GM23248 (cell line): Measurements from ENCODE around the gene ZBTB4. TPM values are rescaled to one million over a fixed set of nuclear protein-coding genes. Genes with fewer than 3 reads are reported as not detected.

Experiments
- DNase-seq: peaks from one replicate; pipeline ENCODE4 v3.0.0-alpha.2; 2015
- H2AFZ ChIP-seq: fragments of 200-600 bp; sonication (generic); 2 replicates; pipeline ENCODE4 v1.6.1; 2016; ENCODE audit warnings: antibody characterized with exemption
- H3F3A ChIP-seq: fragments of 200-600 bp; sonication (generic); 2 replicates; pipeline ENCODE4 v1.6.1; 2016; ENCODE audit warnings: mild to moderate bottlenecking, antibody characterized with exemption, mixed run types; ENCODE audit not compliant: insufficient read depth
- H3K27ac ChIP-seq: fragments of 200-600 bp; sonication (generic); 2 replicates; pipeline ENCODE4 v1.5.1; 2016; ENCODE audit warnings: mild to moderate bottlenecking
- H3K27me3 ChIP-seq: fragments of 200-600 bp; sonication (generic); replicated peaks from 2 replicates; pipeline ENCODE4 v1.6.1; 2016; ENCODE audit warnings: mild to moderate bottlenecking; ENCODE audit not compliant: insufficient read depth
- H3K36me3 ChIP-seq: fragments of 200-600 bp; sonication (generic); 2 replicates; pipeline ENCODE4 v1.6.1; 2016; ENCODE audit warnings: low read depth, mild to moderate bottlenecking
- H3K4me1 ChIP-seq: fragments of 200-600 bp; sonication (generic); 2 replicates; pipeline ENCODE4 v1.6.1; 2016; ENCODE audit warnings: mild to moderate bottlenecking; ENCODE audit not compliant: insufficient read depth
- H3K4me2 ChIP-seq: fragments of 200-600 bp; sonication (generic); one replicate; pipeline ENCODE4 v1.6.1; 2016; ENCODE audit warnings: mild to moderate bottlenecking; ENCODE audit not compliant: unreplicated experiment
- H3K4me3 ChIP-seq: fragments of 200-600 bp; sonication (generic); 2 replicates; pipeline ENCODE4 v1.5.1; 2016; ENCODE audit warnings: mild to moderate bottlenecking
- H3K79me2 ChIP-seq: fragments of 200-600 bp; sonication (generic); 2 replicates; pipeline ENCODE4 v1.6.1; 2016; ENCODE audit warnings: mild to moderate bottlenecking; ENCODE audit not compliant: insufficient read depth
- H3K9ac ChIP-seq: fragments of 200-600 bp; sonication (generic); 2 replicates; pipeline ENCODE4 v1.6.1; 2016; ENCODE audit warnings: mild to moderate bottlenecking
- H3K9me2 ChIP-seq: fragments of 200-600 bp; sonication (generic); 2 replicates; pipeline ENCODE4 v1.6.1; 2016; ENCODE audit warnings: mixed run types, mild to moderate bottlenecking, moderate library complexity; ENCODE audit not compliant: insufficient read depth
- H3K9me3 ChIP-seq: fragments of 200-600 bp; sonication (generic); one replicate; pipeline ENCODE4 v1.6.1; 2017; ENCODE audit warnings: low read depth
- H4K20me1 ChIP-seq: fragments of 200-600 bp; sonication (generic); 2 replicates; pipeline ENCODE4 v1.6.0; 2016; ENCODE audit not compliant: insufficient read depth
- EZH2 ChIP-seq: fragments of 200-600 bp; sonication (generic); IDR thresholded peaks from 2 replicates; pipeline ENCODE4 v1.6.1; 2018; ENCODE audit warnings: antibody characterized with exemption, mild to moderate bottlenecking; ENCODE audit not compliant: insufficient read depth, poor library complexity, severe bottlenecking
- EZH2phosphoT487 ChIP-seq: fragments of 200-600 bp; sonication (generic); IDR thresholded peaks from 2 replicates; pipeline ENCODE4 v1.6.1; 2018; ENCODE audit warnings: antibody characterized with exemption, moderate library complexity, mild to moderate bottlenecking, low read depth; ENCODE audit not compliant: insufficient read depth
- WGBS, 2 experiments: methylation state at CpG; one replicate each; pipeline ENCODE4 v1.1.6; 2015 to 2017; ENCODE audit warnings: low lambda C conversion rate in 2 of 2, low coverage in 1 of 2; ENCODE audit errors: missing lambda C conversion rate in 2 of 2; 5-methylcytosine and 5-hydroxymethylcytosine counted together
- in situ Hi-C: fragments of 300-500 bp; cut with MboI; formaldehyde crosslinking; loops from 2 replicates; pipeline ENCODE4 v1.15.0; 2020
- polyA plus RNA-seq: library from polyadenylated mRNA; unstranded; fragments of >200 nt; fragmentation: Nextera tagmentation; extraction: Ambion mirVana; gene quantifications from 2 replicates; pipeline ENCODE4 v1.2.1, GENCODE V29; 2016
- total RNA-seq: library from RNA; depleted of rRNA; stranded (reverse); fragments of >200 nt; shearing (Covaris generic); gene quantifications from 2 replicates; pipeline ENCODE4 v1.2.3, GENCODE V29; 2014

Gene ZBTB4
- total and polyA plus RNA-seq, 2 experiments from 2014 or later = 17.7 to 32.9 TPM

- Histone ChIP-seq H3K27ac (no peak overlapping the region), H3K27me3 (no peaks in the 10 kb centered on the region), H3K9ac (no peak overlapping the region), H4K20me1 (no peaks in the 10 kb centered on the region), H3K4me3 (no peak overlapping the region), H3K4me2 (no peak overlapping the region), H3K9me2 (no peaks in the 10 kb centered on the region), H2AFZ (no peak overlapping the region), H3K36me3 (no peaks in the 10 kb centered on the region; the same call in 1 of the 2 replicates), H3K9me3 (no peaks in the 10 kb centered on the region), H3F3A (0 out of 2 replicates have a peak, but pooled peaks cover 5% of the 10 kb centered on the region), H3K79me2 (peaks cover 92% of the 10 kb centered on the region), H3K4me1 (0 out of 2 replicates have a peak, but pooled peaks cover 2% of the 10 kb centered on the region)
- no peak for TF ChIP-seq EZH2
- TF ChIP-seq EZH2phosphoT487 = no peak
- WGBS, 2 experiments = 81 to 83% methylated on average over 12 of the region's 12 CpGs
- no peak for DNase-seq
- in situ Hi-C loops = no loop called here
These were observed 10.5 kb downstream of the ZBTB4 start for GRCh38 chr17:7468804-7469389.

GRCh38 chr17:7468290-7468689 is 11.1 kb downstream of the ZBTB4 start:
- Histone ChIP-seq H3K9me3 (no peaks in the 10 kb centered on the region), H3K27ac (no peak overlapping the region), H3K4me3 (no peak overlapping the region), H4K20me1 (no peaks in the 10 kb centered on the region), H2AFZ (no peak overlapping the region), H3K36me3 (peaks cover 4% of the 10 kb centered on the region; the same call in 1 of the 2 replicates), H3K27me3 (no peaks in the 10 kb centered on the region), H3K4me2 (no peak overlapping the region), H3K4me1 (0 out of 2 replicates have a peak, but pooled peaks cover 2% of the 10 kb centered on the region), H3K9ac (no peak overlapping the region), H3K79me2 (peaks cover 92% of the 10 kb centered on the region), H3F3A (no peaks in the 10 kb centered on the region), H3K9me2 (no peaks in the 10 kb centered on the region)
- TF ChIP-seq EZH2phosphoT487 (no peak), EZH2 (no peak)
- DNase-seq = no peak
- 90 to 95% methylated on average over 11 of the region's 11 CpGs for WGBS, 2 experiments
- in situ Hi-C loops = no loop called here

GRCh38 chr17:7467498-7467897 is 11.9 kb downstream of the ZBTB4 start:
- 87 to 88% methylated on average over 3 of the region's 3 CpGs for WGBS, 2 experiments
- peaks cover 7% of the 10 kb centered on the region; the same call in 1 of the 2 replicates for H3K36me3 ChIP-seq
- no peak overlapping the region for H3K4me2 ChIP-seq
- no peaks in the 10 kb centered on the region for H3K9me3 ChIP-seq
- no peaks in the 10 kb centered on the region for H3F3A ChIP-seq
- no peak overlapping the region for H2AFZ ChIP-seq
- H3K4me1 ChIP-seq = 0 out of 2 replicates have a peak, but pooled peaks cover 2% of the 10 kb centered on the region
- peaks cover 88% of the 10 kb centered on the region for H3K79me2 ChIP-seq
- H3K9ac ChIP-seq = no peak overlapping the region
- no peak for DNase-seq
- in situ Hi-C loops = no loop called here
- TF ChIP-seq EZH2phosphoT487 (no peak), EZH2 (no peak)
- no peaks in the 10 kb centered on the region for H3K9me2 ChIP-seq
- no peak overlapping the region for H3K4me3 ChIP-seq
- H4K20me1 ChIP-seq = no peaks in the 10 kb centered on the region
- H3K27ac ChIP-seq = no peak overlapping the region
- H3K27me3 ChIP-seq = no peaks in the 10 kb centered on the region

GRCh38 chr17:7466639-7467341 is 12.6 kb downstream of the ZBTB4 start:
- no peak overlapping the region for H2AFZ ChIP-seq
- H3K9me2 ChIP-seq = no peaks in the 10 kb centered on the region
- H3K4me2 ChIP-seq = no peak overlapping the region
- in situ Hi-C loops = no loop called here
- peaks cover 7% of the 10 kb centered on the region; the same call in 1 of the 2 replicates for H3K36me3 ChIP-seq
- no peaks in the 10 kb centered on the region for H3K9me3 ChIP-seq
- no peaks in the 10 kb centered on the region for H3K27me3 ChIP-seq
- H4K20me1 ChIP-seq = no peaks in the 10 kb centered on the region
- H3K79me2 ChIP-seq = peaks cover 81% of the 10 kb centered on the region
- H3K9ac ChIP-seq = no peak overlapping the region
- TF ChIP-seq EZH2 = no peak
- no peak for TF ChIP-seq EZH2phosphoT487
- no peaks in the 10 kb centered on the region for H3F3A ChIP-seq
- peak; percentile 40 for DNase-seq
- H3K4me1 ChIP-seq = 0 out of 2 replicates have a peak, but pooled peaks cover 2% of the 10 kb centered on the region
- WGBS, 2 experiments = 85 to 90% methylated on average over 16 of the region's 16 CpGs
- no peak overlapping the region for H3K27ac ChIP-seq
- H3K4me3 ChIP-seq = no peak overlapping the region
